PFSK-1 (cell line): Measurements from ENCODE around the gene FREM1.

ENCODE experiments used
- FOXP2 ChIP-seq: optimal IDR thresholded peaks from 2 replicates; pipeline ENCODE3; 2011; ENCODE audit warnings: borderline replicate concordance, control low read depth, inconsistent platforms; ENCODE audit not compliant: insufficient read depth; ENCODE audit errors: extremely low read length, extremely low read depth
- POLR2AphosphoS5 ChIP-seq: IDR thresholded peaks from 2 replicates; pipeline ENCODE4 v1.6.1; 2012; ENCODE audit warnings: low read depth, mild to moderate bottlenecking, control low read depth, low read length, moderate library complexity
- REST ChIP-seq, 2 experiments: IDR thresholded peaks; 2 replicates each; pipeline versions ENCODE4 v1.6.1 to v1.8.0; 2011 to 2012; ENCODE audit warnings: low read depth in 2 of 2, low read length in 2 of 2, control low read depth in 1 of 2, inconsistent platforms in 1 of 2, mild to moderate bottlenecking in 1 of 2, moderate library complexity in 1 of 2; ENCODE audit not compliant: insufficient read depth in 1 of 2
- SIN3A ChIP-seq: IDR thresholded peaks from 2 replicates; pipeline ENCODE4 v1.6.1; 2012; ENCODE audit warnings: mild to moderate bottlenecking, low read length, moderate library complexity, borderline replicate concordance; ENCODE audit not compliant: insufficient read depth
- TAF1 ChIP-seq: IDR thresholded peaks from 2 replicates; pipeline ENCODE4 v1.6.1; 2012; ENCODE audit warnings: low read length, control low read depth, borderline replicate concordance; ENCODE audit not compliant: insufficient read depth

The FREM1 gene

DNA sequence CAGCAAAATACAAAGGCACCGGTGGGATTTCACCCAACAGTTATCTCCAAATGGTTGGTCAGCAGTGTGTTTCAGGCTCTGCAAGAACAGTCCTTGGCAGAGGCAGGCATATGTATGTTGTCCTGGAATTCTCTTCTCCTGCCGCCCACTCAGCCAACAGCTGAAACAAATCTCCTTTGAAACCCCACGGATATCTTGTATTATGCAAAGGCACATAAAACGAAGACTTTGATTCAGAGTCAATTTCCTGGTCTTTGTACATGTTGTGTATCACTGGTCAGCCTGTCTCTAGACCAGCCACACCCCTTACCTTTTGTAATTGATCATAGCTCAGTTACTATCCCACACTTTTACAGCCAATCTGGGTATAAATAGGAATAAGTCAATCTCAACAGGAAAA, 29.2 kb downstream of the FREM1 start:
- TF ChIP-seq SIN3A = no peak

- TF ChIP-seq FOXP2 = no peak
- no peak for TF ChIP-seq REST (IDR thresholded peaks at IDR 0.05; ENCODE audit: insufficient read depth in 1 of 2, low read depth in 2 of 2, low read length in 2 of 2)
- TF ChIP-seq POLR2AphosphoS5 = no peak
- no peak for TF ChIP-seq TAF1
- no peak for TF ChIP-seq SIN3A
Measured at GRCh38 chr9:14870090-14870489, 40.1 kb downstream of the FREM1 start.

- no peak for TF ChIP-seq POLR2AphosphoS5
- no peak for TF ChIP-seq SIN3A
Measured at GRCh38 chr9:14869671-14870070, 40.6 kb downstream of the FREM1 start.

DNA sequence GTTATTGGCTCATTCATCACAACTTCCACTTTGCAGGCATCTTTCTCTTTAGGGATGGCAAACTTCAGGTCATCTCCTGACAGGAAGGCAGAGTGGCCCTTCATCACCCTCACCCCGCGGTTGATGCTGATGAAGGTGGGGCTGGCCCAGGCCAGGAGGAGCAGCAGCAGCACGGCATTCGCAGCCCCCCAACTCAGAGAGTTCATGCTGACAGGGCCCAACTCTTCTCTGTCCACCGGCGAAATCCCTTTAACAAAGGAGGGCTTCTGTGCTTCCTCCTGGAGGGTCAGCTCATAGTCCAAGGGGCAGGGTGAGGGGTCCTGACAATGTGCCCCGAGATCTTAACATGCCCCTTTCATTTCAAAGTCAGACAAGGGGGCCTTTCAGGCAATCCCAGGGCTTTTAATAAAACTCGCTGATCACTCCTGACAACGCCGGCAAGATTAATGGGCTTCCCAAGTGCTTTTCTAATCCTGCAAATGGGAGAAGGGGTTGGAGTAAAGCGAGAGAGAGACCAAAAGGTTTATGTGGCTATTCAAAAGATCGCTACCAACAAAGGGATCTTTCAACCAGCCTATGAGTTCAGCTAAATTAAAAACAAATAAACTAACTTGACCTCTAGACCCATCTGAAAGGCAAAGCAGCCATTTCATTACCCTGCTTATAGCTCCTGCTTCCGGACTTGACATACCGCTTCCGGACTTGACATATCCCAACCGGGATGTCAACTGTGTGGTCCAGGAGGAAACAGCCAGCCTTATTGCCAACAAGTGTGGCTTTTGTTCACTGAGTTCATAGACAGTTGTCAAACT, 41.2 kb downstream of the FREM1 start:
- TF ChIP-seq SIN3A (no peak), REST (IDR thresholded peaks at IDR 0.05; ENCODE audit: insufficient read depth in 1 of 2, low read depth in 2 of 2, low read length in 2 of 2) (no peak), TAF1 (no peak), FOXP2 (no peak), POLR2AphosphoS5 (no peak)

- no peak for TF ChIP-seq REST (IDR thresholded peaks at IDR 0.05; ENCODE audit: insufficient read depth in 1 of 2, low read depth in 2 of 2, low read length in 2 of 2)
- no peak for TF ChIP-seq TAF1
- TF ChIP-seq FOXP2 = no peak
- TF ChIP-seq SIN3A = no peak
- TF ChIP-seq POLR2AphosphoS5 = no peak
Measured at GRCh38 chr9:14868418-14868771, 41.8 kb downstream of the FREM1 start.

DNA sequence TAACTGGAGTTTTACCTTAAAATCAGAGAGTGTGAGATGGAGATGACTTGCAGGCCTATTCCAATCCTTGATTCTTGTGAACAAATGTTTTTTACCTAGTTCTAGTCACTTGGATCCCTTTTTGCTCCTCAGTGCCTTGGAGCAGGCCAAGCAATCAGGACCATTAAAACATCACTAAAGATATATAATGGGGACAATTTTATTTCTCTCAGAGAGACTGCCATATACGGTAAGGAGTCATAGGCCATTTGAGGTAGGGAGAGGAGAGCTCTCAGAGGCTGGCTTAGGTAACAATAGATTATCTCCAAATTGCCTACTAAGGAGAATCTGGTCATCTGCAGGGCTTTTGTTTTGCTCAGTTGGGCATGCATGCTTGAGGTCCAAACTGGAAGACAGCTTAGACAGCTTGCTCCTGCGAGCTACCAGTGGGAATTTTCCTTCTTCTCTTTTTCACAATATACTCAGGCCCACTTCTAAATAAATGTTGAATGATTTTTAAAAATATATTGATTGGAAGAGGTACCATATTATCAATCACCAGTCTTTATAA, 44.0 kb downstream of the FREM1 start:
- no peak for TF ChIP-seq POLR2AphosphoS5
- no peak for TF ChIP-seq SIN3A
- no peak for TF ChIP-seq TAF1
- TF ChIP-seq REST (IDR thresholded peaks at IDR 0.05; ENCODE audit: insufficient read depth in 1 of 2, low read depth in 2 of 2, low read length in 2 of 2) = no peak
- TF ChIP-seq FOXP2 = no peak
